T-helper 2 cell (primary cell): ENCODE measurements around the gene CACNA1C.

ENCODE experiments used
- DNase-seq, 5 experiments: peaks; one replicate each; pipeline versions ENCODE4 v3.0.0 to v3.0.0-alpha.2; 2012 to 2022

The CACNA1C gene

GRCh38 chr12:2654311-2654710 is 601.5 kb downstream of the CACNA1C start:
- DNase-seq: no peak

- DNase-seq: no peak
Measured at GRCh38 chr12:2654741-2655140, 602.0 kb downstream of the CACNA1C start.

GRCh38 chr12:2662524-2662923 is 609.7 kb downstream of the CACNA1C start:
- DNase-seq: no peak

- DNase-seq: no peak
Measured at GRCh38 chr12:2664721-2665577, 612.2 kb downstream of the CACNA1C start.

GRCh38 chr12:2666411-2666810 is 613.6 kb downstream of the CACNA1C start:
- DNase-seq: no peak

- DNase-seq: no peak
Measured at GRCh38 chr12:2666846-2667245, 614.1 kb downstream of the CACNA1C start.

GRCh38 chr12:2667716-2668440 is 615.1 kb downstream of the CACNA1C start:
- DNase-seq: no peak

GRCh38 chr12:2668816-2669215 is 616.0 kb downstream of the CACNA1C start:
- DNase-seq: no peak

GRCh38 chr12:2669560-2669959 is 616.8 kb downstream of the CACNA1C start:
- DNase-seq: no peak

GRCh38 chr12:2672863-2673262 is 620.1 kb downstream of the CACNA1C start:
- no peak for DNase-seq

GRCh38 chr12:2673966-2674810 is 621.4 kb downstream of the CACNA1C start:
- DNase-seq: no peak

- DNase-seq: no peak
Measured at GRCh38 chr12:2675776-2676175, 623.0 kb downstream of the CACNA1C start.

- no peak for DNase-seq
Measured at GRCh38 chr12:2677142-2677880, 624.5 kb downstream of the CACNA1C start.

GRCh38 chr12:2678426-2678825 is 625.6 kb downstream of the CACNA1C start:
- no peak for DNase-seq

- no peak for DNase-seq
Measured at GRCh38 chr12:2679068-2679815, 626.5 kb downstream of the CACNA1C start.

- no peak for DNase-seq
Measured at GRCh38 chr12:2679816-2680675, 627.3 kb downstream of the CACNA1C start.

GRCh38 chr12:2680676-2681039 is 627.9 kb downstream of the CACNA1C start:
- DNase-seq: no peak

- DNase-seq: no peak
Measured at GRCh38 chr12:2681450-2682205, 628.8 kb downstream of the CACNA1C start.

- DNase-seq: peak in 2 of 5 experiments; percentile 34 to 70
Measured at GRCh38 chr12:2682296-2683251, 629.8 kb downstream of the CACNA1C start.
